WTC11 (cell line): ENCODE data around the gene RAB11FIP5.

Experiments used
- AFF4 ChIP-seq: sonication (generic); formaldehyde crosslinking; IDR thresholded peaks from 2 replicates; pipeline ENCODE4 v1.8.1; 2023; ENCODE audit warnings: mild to moderate bottlenecking, missing genetic modification reagents, borderline replicate concordance
- CTCF ChIP-seq: fragments of 200-600 bp; IDR thresholded peaks from 2 replicates; pipeline ENCODE4 v1.8.0; 2022; ENCODE audit warnings: antibody characterized with exemption
- ELF4 ChIP-seq: sonication (generic); formaldehyde crosslinking; IDR thresholded peaks from 2 replicates; pipeline ENCODE4 v1.8.1; 2022; ENCODE audit warnings: low read depth, mild to moderate bottlenecking, moderate library complexity, missing genetic modification reagents
- FOXK1 ChIP-seq: sonication (generic); formaldehyde crosslinking; IDR thresholded peaks from 2 replicates; pipeline ENCODE4 v1.8.0; 2022; ENCODE audit warnings: mild to moderate bottlenecking, moderate library complexity, missing genetic modification reagents
- MLX ChIP-seq: sonication (generic); formaldehyde crosslinking; IDR thresholded peaks from 2 replicates; pipeline ENCODE4 v1.8.1; 2023; ENCODE audit warnings: mild to moderate bottlenecking, missing genetic modification reagents, moderate library complexity
- NR1H2 ChIP-seq: sonication (generic); formaldehyde crosslinking; IDR thresholded peaks from 2 replicates; pipeline ENCODE4 v1.9.0; 2021; ENCODE audit warnings: mild to moderate bottlenecking, moderate library complexity, missing genetic modification reagents
- ZNF317 ChIP-seq: sonication (generic); formaldehyde crosslinking; IDR thresholded peaks from 2 replicates; pipeline ENCODE4 v1.8.1; 2023; ENCODE audit warnings: low read depth, mild to moderate bottlenecking, moderate library complexity, missing genetic modification reagents, borderline replicate concordance

- TF ChIP-seq NR1H2 (CRISPR knock-in tag) (no peak), CTCF (no peak), FOXK1 (CRISPR knock-in tag) (no peak), ELF4 (no peak), MLX (no peak), ZNF317 (CRISPR knock-in tag) (no peak), AFF4 (CRISPR knock-in tag) (no peak)
Observed at GRCh38 chr2:73081181-73081671, 31.5 kb downstream of the RAB11FIP5 start.
